Hematopoietic multipotent progenitor cell treated with erythropoietin and hydrocortisone succinate and interleukin-3 and kit ligand, for 15 days (in vitro differentiated cells): ENCODE results near the gene ZZZ3.
"Not testable (repeated sequence)": the region's sequence is repeated elsewhere in the genome, so short reads cannot be mapped to it uniquely, and the experiment has no call there.

Experiments used
- DNase-seq: peaks from one replicate; pipeline ENCODE4 v3.0.0-alpha.2; 2015; ENCODE audit warnings: low spot score

Gene ZZZ3

DNA sequence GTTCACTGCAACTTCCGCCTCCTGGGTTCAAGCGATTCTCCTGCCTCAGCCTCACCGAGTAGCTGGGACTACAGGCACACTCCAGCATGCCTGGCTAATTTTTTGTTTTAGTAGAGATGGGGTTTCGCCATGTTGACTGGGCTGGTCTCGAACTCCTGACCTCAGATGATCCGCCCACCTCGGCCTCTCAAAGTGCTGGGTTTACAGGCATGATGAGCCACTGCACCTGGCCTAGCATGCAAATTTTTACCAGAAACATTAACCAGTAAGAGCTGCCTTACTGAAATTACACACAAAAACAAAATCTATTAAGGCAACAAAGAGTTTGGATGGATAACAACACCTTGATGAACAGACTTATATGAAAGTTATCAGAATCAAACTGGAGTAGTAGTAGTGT lies 12.1 kb downstream of the ZZZ3 start:
- DNase-seq: no peak

DNA sequence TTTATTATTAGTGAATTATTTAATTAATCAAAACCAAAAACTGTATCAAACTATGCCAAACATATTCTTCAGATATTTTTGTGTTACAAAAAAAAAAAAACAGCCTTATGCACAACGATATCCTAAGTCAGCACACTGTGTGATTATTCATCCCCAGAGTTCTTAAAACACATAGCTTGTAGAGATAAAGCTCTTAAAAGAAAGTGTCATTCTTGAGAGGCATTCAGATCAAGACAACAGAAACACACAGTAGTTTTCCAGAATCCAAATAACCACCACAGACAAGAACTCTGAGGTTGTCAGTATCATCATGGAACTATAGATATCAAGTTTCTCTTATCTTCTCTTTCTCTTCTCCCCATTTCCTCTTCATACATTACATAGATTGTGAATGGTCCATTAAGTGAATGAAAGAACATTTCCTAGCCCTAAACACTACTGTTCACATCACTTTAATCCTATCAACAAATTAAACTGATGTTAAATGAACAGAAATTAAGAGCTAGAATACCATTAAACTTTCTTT lies 13.5 kb downstream of the ZZZ3 start:
- no peak for DNase-seq

DNA sequence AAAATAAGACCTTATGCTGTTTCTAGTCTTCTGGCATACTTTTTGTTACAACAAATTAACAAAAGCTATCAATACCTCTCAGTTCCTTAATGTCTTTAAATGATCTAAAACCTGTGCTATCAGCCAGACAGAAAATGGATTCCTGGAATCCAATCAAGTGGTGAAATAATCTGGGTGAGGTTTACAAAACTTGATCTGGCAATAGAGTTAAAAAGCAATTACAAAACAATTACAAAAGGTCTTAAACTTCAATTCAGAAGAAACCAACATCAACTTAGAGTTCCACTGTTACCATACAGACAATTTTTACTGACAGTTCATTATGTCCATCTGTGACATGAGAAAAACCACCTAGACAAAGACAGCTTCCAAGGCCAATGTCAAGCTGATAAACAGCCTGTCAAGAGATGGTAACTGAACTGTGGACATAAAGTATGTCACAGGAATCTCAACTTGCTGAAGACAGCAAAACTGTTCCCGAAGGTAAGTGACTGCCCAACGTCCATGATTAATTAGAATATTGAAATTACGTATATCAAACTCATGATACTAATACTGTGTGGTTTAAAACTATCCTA lies 17.4 kb downstream of the ZZZ3 start:
- no peak for DNase-seq

DNA sequence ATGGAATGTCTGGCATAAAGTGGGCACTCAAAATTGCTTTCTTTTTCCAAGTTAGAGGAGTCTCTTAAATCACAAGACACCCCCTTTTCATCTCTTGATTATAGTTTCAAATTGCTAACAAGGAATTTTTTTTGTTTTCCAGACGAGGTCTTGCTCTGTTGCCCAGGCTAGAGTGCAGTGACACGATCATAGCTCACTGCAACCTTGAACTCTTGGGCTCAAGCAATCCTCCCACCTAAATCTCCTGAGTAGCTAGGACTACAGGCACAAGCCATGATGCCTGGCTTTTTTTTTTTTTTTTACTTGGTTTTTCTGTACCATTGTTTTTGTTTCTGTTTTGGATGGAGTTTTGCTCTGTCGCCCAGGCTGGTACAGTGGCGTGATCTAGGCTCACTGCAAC lies 20.8 kb downstream of the ZZZ3 start:
- no peak for DNase-seq

DNA sequence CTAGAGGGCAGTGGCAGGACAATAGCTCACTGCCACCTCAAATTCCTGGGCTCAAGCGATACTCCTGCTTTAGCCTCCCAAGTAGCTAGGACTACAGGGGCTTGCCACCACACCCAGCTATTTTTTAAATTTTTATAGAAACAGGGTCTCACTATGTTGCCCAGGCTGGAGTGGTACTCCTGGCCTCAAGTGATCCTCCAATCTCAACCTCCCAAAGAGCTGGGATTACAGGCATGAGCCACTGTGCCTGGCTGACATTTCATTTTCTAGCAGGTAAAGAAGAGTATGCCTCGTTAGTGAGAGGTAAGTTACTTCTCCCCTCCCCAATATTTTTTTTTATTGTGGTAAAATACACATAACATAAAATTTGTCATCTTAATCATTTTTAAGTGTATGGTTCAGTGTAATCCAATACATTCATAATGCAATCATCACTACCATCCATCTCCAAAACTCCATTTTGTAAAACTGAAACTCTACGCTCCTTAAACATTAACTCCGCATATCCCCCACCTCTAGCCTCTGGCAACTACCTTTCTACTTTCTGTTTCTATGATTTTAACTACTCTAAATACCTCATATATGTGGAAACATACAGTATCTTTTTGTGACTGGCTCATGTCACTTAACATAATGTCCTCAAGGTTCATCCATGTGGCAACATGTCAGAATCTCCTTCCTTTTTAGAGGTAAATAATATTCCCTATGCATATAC lies 22.4 kb downstream of the ZZZ3 start:
- no peak for DNase-seq

DNA sequence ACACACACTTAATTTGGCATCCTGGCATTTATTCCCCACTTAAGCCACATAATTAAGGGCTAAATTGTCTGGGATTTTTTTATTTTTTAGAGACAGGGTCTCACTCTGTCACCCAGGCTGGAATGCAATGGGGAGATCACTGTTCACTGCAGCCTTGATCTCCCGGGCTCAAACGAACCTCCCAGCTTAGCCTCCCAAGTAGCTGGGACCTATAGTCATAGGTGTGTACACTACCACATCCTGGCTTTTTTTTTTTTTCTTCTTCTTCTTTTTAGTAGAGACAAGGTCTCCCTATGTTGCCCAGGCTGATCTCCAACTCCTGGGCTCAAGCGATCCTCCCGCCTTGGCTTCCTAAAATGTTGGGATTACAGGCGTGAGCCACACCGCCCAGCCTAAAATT lies 24.2 kb downstream of the ZZZ3 start:
- DNase-seq: no peak

DNA sequence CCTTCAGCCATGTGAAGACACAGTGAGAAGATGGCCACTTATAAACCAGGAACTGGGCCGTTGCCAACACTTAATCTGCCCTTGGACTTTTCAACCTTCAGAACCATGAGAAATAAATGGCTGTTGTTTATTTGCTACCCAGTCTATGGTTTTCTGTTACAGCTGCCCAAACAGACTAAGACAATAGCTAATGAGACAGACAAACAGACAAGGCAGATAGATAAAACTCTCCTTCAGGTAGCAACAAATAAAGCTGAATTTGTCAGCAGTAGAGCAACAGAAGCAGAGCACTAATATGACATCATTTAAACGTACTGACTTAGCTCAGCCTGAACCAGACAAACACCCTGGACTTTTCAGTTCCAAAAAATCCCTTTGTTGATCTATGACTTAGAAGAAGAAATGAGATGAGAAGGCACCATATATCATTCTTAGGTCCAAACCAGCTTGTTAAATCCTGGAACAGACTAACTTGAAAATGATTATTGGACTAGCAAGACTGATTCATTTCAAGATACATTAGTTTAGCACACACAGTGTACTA lies 27.0 kb downstream of the ZZZ3 start:
- no peak for DNase-seq

DNA sequence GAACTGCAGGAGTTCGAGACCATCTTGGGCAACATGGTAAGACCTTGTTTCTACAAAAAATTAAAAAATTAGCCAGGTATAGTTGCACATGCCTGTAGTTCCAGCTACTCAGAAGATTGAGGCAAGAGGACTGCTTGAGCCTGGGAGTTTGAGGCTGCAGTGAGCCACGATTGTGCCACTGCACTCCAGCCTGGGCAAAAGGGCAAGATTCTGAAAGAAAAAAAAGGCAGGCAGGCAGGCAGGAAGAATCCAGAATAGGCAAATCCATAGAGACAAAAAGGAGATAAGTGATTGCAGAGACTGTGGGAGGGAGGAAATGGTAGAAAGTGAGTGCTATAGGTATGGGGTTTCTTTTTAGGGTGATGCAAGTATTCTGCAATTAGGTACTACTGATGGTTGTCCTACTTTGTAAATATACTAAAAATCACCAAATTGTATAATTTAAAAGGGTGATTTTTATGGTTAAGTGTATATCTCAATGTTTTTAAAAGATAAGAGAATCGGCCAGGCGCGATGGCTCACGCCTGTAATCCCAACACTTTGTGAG lies 29.4 kb downstream of the ZZZ3 start:
- no peak for DNase-seq

DNA sequence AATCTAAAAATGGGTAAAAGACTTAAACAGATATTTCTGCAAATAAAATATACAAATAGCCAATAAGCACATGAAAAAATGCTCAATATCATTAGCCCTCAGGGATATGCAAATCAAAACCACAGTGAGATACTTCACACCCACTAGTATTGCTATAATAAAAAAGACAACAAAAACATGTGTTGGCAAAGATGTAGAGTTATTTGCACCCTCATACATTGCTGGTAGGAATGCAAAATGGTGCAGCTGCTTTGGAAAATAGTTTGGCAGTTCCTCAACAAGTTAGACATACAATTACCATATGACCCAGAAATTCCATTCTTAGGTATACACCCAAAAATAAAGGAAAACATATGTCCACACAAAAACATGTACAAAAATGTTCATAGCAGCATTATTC lies 30.2 kb downstream of the ZZZ3 start:
- no peak for DNase-seq

DNA sequence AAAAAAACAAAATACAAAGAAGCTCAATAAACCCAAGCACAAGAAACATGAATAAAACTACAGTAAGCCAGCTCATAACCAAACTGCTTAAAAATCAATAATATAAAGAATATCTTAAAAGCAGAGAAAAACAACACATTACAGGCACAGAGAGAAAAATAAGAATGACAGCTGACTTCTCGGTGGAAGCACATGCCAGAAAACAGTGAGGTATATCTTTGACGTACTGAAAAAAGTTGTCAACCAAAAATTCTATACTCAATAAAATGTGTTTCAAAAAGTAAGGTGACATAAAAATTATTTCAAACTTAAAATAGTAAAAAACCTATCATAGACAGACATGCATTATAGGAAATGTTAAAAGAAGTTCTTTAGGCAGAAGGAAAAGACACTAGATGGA lies 33.3 kb downstream of the ZZZ3 start:
- DNase-seq: no peak

DNA sequence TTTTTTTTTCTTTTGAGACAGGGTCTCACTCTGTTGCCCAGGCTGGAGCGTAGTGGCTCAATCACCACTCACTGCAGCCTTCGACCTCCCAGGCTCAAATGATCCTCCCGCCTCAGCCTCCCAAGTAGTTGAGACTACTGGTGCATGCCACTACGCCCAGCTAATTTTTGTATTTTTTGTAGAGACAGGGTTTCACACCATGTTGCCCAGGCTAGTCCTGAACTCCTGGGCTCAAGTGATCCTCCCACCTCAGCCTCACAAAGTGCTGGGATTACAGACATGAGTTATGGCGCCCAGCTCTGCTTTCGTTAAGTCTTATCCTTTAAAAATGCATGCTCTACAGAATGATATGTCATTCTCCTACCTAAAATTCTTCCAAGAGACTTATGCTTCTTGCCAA lies 36.2 kb downstream of the ZZZ3 start:
- DNase-seq: not testable (repeated sequence)

DNA sequence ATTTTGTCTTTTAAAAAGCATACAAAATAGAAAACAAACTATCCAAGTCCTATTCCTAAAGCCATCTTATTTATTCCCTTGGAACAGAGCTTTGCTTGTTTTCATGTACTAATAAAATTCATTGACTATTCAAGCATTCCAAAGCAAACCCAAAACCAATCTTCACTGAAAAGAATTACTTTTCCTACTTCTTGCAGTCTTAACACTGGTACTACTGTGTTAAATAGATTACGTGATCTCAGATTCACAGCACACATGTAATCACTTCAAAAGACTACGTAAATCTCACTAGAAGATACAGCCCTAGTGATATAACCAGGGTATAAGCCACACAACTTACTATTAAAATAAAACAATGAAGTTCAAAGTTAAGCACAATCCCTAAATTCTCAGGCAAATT lies 39.0 kb downstream of the ZZZ3 start:
- DNase-seq: no peak

DNA sequence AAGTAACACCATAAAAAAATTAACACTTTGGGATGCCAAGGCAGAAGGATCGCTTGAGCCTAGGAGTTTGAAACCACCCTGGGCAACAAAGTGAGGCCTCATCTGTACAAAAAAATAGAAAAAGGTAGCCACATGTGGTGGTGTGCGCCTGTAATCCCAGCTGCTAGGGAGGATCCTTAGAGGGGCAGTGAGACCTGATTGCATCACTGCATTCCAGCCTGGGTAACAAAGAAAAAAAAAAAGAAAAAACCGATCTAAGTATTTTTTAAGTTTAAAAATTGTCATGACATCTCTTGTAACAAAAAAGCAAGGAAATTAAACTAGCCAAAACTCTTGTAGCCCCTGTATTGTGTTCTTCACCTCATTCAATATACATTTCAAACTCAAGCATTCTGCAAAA lies 39.5 kb downstream of the ZZZ3 start:
- DNase-seq: no peak

DNA sequence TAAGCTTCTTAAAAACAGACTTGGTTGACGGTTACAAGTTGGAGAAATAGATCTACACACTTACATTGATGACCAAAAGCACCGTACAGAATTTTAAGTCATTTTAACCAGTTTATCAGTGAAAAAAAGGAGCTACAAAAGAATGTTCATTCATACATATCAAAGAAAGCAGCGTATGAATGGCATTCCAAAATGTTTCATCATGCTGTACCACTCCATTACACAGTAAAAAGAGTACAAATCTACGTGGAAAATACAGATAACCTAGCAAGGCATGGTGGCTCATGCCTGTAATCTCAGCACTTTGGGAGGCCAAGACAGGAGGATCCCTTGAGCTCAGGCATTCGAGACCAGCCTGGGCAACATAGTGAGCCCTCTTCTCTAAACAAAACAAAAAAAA lies 40.3 kb downstream of the ZZZ3 start:
- DNase-seq: no peak

DNA sequence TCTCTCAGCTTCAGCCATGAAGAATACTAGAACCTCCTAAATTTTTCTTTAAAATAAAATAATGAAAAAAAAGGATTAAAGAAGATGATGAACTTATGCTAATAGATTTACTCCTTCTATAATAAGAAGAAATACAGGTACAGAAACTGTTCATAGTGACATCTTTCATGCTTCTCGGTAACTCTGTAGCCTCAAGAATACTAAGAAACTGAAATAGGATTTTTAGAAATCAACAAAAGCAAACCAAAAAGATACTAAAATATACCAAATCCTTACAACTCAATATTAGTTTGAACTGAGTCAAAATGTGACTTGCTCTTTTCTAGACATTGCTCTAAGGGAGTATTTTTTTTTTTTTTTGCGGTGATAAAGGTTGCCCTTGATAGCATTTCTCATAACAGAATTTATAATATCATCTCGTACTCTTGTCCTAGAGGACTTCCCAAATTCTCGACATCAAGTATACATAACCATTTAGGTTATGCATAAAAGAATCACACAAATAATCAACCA lies 42.8 kb downstream of the ZZZ3 start:
- DNase-seq: no peak

DNA sequence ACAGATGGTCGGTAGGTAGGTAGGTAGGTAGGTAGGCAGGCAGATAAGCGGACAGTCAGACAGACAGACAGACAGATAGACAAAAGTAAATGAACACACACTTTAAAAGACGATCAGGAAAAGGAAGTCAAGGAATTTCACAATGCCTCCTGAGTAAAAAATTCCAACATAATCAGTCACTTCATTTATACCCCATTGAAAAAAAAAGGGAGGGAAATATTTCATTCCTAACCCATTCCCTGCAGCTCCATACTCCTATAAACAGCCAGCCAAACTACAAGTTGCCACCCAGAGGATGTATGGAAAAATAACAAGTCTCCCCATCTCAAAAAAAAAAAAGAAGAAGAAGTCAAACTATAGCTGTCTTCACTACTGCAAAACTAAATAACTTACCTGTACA lies 43.4 kb downstream of the ZZZ3 start:
- DNase-seq: no peak

DNA sequence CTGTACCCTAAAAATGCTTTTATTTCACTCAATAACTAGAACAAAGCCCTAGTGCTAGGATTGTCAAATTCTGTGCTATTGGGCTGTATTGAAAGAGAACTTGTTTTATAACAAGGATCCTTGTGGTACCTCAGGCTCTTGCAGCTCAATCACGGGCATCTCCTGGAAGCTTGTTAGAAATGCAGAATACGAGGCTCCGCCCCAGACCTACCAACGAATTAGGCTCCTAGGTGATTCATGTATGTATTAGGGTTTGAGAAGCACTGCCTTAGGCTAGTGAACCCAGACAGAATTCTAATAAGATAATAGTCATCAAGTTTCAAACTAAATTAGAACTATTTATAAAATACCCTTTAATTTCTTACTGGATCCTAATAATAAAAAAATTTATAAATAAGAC lies 45.6 kb downstream of the ZZZ3 start:
- no peak for DNase-seq
